Stimulated activated CD4-positive, alpha-beta T cell treated with anti-CD3 and anti-CD28 coated beads, Interleukin-2, amount 100 ng/mL, for 48 hours (primary cell): Measurements from ENCODE around the gene CHST11.

ENCODE experiments used
- DNase-seq, 2 donors: peaks; one replicate each; pipeline ENCODE4 v3.0.0-alpha.2; 2020

The CHST11 gene

DNA sequence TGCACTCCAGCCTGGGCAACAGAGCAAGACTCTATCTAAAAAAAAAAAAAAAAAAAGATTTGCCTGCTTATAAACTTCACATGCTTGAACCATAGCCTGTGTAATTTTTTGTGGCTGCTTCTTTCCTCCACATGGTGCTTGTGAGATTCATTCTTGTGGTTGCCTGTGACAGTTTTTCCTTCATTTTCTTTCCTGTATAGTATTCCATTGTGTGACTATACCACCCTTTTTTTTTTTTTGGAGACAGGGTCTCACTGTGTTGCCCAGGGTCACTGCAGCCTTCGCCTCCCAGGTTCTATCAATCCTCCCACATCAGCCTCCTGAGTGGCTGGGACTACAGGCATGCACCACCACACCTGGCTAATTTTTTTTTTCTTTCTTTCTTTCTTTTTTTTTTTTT, 22.6 kb upstream of the CHST11 start:
- DNase-seq, result no peak

DNA sequence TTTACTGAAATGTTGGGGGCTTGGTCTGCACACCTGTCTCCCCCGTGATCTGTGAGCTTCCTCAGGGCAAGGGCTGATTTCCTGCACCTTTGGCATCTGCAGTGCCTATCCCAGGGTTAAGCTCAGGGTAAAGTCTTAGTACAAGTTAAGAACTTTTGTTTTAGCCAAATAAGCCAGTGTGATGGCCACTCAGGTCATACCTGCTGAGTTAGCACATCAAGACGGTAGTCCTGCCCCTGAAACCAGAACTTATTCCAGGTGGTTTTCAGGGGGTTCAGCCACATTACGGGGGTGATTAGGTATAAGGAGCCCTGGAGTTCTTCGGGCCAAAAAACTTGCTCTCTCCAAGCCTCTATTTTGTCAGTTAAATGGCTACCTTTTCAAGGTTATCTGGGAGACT, 21.6 kb upstream of the CHST11 start:
- DNase-seq, result no peak

DNA sequence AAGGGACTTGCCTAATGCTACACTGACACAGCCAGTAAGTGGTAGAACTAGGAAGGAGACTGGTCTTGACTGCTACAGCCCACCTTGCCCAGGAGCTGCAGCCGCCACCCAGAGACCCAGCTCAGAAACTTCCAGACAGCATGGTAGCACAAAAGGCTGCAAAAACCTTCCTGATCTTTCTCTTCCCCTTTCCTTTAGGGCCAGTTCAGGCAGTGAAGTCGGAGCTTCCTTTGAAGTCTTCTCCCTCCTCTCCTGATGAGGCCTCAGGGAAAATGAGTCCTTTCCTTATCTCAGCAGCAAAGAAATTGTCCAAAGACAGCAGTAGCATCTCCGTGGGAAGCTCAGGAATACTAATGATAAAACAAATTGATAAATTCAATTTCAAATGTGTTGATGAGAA, 21.0 kb upstream of the CHST11 start:
- no peak for DNase-seq

DNA sequence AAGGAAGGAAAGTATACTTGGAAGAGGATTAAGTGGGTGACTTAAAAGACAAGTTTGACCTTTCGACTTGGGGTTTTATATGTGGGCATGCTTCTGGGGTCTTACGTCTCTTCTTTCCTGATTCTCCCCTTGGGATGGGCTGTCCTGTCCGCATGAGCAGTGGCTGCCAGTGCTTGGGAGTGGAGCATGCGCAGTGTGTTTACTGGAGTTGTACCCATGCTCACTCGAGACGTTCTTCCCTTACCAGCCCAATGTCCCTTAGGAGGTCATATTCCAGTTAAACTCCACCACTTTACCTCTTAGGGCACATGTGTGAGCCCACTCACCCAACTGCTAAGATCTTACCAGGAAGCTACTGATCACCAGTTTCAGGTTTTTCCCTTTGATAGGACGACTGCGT, 20.0 kb upstream of the CHST11 start:
- DNase-seq, result no peak

DNA sequence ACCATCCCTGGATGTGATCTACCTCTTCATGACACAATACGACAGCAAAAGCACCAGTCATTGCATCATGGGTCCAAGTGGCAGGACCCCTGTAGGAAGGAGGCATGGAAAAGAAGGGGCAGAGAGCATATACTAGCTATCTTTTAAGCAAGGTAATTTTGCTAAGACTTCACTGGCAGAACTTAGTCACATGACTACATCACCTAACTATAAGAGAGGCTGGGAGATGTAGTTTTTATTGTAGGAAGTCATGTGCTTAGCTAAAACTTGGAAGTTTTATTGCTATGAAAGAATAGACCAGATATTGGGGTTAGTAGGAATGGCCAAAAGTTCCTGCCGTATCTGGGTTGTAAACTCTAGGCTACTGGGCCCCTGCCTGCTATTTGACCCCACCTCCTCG, 18.6 kb upstream of the CHST11 start:
- no peak for DNase-seq

DNA sequence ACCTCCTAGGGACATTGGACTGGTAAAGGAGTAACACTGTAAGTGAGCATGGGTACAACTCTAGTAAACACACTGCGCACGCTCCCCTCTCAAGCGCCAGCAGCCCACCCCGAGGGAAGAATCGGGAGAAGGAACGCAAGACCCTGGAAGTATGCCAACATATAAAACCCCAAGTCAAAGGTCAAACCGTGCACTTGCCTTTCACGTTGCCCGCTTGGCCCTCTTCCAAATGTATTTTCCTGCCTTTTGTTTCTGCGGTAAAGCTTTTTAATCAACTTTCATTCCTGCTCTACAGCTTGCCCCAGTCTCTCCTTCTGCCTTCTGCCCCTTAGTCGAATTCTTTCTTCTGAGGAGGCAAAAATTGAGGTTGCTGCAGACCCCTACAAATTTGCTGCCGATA, 17.6 kb upstream of the CHST11 start:
- DNase-seq, result no peak

DNA sequence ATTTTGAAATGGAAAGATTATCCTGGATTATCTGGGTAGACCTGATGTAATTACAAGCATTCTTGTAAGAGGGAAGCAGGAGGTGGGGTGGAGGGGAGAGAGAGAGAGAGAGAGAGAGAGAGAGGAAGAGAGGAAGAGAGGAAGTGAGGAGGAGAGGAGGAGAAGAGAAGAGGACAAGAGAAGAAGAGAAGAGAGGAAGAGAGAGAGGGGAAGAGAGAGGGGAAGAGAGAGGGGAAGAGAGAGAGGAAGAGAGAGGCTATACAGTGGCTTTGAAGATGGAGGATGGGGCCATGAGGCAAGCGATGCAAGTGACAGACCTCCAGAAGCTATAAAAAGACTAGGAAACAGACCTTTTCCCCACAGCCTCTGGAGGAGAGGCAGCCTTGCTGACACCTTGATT, 13.7 kb upstream of the CHST11 start:
- no peak for DNase-seq

DNA sequence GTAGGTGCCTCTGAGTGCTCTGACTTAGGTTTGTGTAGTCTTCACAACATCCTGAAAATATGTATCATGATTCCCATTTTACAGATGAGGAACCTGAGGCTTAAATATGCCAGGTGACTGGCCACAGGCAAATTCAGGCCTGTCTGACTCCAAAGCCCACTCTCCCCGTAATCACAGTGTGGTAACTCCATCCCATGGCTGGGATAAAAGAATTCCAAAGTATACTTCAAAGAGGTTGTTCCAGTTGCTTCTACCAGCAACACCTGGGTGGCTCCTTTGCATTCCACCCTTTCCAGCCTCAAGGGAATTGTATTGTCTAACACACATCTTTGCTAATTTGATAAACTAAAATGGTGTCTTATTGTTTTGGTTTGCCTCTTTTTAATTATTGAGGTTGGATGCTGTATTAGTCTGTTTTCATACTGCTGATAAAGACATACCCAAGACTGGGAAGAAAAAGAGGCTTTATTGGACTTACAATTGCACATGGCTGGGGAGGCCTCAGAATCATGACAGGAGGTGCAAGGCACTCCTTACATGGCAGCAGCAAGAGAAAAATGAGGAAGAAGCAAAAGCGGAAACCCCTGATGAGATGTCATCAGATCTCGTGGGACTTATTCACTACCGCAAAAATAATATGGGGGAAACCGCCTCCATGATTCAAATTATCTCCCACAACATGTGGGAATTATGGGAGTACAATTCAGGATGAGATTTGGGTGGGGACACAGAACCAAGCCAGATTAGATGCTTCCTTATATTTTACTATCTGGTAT, 9.9 kb upstream of the CHST11 start:
- no peak for DNase-seq

DNA sequence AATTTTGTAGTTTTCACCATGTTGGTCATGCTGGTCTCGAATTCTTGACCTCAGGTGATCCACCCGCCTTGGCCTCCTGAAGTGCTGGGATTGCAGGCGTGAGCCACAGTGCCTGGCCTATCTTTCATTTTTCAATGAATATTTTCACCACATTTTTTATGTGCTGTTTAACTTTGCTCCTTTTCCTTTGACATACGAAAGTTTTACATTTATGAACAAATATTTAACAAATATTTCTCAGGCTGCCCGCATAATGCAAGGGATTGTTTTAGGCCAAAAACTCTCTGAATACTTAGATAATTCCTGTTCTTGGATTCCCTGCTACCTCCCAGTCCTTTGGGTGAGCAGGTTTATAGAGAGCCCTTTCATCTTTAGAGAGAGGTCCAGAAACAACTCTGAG, 8.7 kb upstream of the CHST11 start:
- no peak for DNase-seq

DNA sequence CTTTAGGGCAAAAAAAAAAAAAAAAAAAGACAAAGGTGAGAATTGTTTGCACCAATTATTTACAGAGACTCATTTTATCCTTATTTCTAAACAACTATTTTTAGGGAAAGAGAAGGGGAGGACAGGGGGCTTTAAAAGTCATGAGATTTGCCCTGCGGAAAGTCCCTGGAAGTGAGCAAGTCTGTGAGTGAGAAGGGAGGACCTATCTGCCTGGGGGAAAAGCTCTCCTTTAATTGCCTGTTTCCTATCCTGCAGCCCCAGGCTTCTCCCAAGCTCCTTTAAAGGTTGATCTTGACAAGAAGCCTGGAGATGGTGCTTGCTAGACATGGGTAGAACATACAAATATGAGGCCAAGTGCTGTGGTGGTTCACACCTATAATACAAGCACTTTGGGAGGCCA, 8.3 kb upstream of the CHST11 start:
- no peak for DNase-seq

DNA sequence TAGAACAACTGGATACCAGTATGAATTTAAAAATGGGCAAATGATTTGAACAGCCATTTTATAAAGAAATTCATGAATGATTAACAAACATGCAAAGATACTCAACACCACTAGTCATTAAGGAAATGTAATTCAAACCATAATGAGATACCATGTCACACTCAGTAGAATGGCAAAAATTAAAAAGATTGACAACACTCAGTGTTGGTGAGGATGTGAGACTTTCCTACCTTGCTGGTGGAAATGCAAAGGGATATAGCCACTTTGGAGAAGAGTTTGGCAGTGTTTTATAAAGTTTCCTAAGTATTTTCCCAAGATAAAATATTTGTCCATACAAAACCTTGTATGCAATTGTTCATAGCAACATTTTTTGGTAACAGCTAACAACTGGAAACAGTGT, 6.0 kb upstream of the CHST11 start:
- DNase-seq, result no peak

DNA sequence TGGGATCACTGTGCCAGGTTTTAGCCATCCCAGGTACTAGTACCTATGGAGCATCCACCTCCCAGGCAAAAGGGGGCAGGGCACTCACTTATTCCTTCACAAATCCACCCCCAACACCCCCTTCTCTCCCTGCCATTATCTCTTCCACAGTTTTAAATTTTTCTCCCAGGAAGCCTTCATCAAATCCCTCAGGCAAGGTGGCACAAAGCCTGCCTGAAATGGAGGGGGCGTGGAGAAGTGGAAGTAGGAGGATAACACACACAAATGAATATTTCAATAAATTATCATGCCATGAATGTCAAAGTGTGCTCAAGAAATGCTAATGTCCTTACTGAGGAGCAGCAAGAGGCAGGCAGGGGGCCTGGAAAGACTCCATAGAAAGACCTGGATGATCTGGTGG, 4.7 kb upstream of the CHST11 start:
- no peak for DNase-seq

DNA sequence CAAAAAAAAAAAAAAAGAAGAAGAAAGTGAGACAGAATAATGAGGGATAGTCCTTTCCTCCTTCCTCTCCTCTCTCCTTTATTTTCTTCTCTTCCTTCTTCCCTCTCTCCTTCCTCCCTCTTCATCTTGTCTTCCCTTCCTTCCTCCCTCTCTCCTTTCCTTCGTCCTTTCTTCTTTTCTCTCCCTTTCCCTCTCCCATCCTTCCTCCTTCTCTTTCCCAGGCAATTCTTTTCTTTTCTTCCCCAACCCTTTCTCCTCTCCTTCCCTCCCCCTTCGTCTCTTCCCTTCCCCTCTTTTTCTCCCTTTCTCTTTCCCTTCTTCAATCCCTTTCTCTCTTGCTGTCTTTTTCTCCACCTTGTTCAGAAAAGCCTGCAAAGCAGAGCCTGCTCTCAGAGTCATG, 3.6 kb upstream of the CHST11 start:
- DNase-seq, result no peak

DNA sequence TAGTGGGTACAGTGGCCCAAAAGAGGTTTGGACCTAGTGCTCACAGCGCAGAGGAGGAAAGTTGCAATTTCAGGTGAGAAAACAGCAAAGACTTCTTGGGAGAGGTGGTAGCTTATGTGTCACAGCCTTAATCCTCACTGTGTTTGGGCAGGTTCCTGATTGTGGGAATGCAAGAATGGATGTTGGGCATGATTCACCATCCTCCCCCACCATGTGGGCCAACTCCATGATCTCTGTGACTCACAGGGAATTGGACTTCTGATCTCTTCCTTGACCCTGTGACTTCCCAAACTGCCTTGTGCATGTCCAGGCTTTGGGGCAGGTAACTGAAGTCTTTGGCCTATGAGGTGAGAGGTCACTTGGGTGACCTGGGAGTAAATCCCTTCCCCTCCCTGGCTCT, 1.8 kb upstream of the CHST11 start:
- DNase-seq, result no peak

DNA sequence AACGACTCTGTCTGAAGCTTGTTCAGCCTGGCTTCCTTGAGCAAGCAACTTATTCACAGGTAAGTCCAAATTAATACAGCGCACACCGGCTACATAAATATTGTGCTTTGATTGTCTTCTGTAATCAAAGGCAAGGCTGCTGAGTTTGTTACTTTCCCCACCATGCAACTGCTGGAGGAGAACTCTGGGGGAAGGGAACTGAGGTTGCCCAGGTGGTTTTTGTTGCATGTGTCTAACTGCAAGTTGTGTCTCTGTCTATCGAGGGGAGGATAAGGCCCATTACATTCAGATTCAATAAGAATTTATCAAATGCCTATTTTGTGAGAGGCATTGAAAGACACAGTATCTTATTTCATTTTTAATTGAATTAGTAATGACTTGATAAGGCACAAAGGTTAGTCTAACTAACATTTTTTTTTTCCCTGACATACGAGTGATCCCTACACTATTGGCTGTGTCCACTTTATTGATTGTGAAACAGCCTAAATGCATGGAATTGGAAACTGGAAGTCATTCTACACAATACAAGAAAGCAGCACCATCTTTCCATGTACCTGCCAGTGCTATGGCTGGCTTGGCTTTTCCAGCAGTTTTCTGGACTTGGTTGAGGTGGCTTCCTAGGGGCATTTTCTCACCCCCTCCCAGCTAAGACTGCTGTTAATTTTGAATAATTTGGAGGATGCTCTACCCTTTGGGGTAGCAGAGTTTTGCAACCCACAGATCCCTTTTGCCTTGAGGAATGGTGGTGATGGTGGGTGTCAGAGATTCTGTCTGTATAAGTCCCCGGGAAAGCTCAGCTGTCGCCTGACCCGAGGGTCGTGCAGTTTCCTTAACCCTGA, 951 bp upstream of the CHST11 start:
- no peak for DNase-seq

DNA sequence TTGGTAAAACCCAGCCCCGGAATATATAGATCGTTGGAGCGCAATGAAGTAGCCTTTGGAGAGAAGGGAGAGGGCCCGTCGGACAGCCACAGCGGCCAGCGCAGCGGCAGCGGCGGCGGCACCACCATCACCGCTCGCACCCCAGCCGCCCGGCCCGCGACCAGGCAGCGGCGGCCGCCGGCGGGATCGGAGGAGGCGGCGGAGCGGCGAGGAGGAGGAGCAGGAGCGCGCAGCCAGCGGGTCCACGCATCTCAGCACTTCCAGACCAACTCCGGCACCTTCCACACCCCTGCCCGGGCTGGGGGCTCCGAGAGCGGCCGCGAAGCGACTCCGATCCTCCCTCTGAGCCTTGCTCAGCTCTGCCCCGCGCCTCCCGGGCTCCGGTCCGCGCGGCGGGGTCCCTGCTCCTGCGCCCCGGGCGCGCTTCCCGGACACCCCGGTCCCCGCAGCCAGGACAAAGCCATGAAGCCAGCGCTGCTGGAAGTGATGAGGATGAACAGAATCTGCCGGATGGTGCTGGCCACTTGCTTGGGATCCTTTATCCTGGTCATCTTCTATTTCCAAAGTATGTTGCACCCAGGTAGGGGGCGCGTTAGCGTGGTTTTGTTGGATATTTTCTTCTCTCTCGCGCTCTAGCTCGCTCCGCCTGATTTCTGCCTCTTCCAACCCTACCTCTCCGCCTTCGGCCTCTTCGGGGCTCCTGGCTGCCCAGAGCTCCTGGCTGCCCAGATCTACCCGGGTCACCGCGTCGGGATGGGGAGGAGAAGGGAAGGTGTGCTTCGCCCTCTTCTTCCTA, 400 bp downstream of the CHST11 start:
- peak; percentile 44 to 52 for DNase-seq

DNA sequence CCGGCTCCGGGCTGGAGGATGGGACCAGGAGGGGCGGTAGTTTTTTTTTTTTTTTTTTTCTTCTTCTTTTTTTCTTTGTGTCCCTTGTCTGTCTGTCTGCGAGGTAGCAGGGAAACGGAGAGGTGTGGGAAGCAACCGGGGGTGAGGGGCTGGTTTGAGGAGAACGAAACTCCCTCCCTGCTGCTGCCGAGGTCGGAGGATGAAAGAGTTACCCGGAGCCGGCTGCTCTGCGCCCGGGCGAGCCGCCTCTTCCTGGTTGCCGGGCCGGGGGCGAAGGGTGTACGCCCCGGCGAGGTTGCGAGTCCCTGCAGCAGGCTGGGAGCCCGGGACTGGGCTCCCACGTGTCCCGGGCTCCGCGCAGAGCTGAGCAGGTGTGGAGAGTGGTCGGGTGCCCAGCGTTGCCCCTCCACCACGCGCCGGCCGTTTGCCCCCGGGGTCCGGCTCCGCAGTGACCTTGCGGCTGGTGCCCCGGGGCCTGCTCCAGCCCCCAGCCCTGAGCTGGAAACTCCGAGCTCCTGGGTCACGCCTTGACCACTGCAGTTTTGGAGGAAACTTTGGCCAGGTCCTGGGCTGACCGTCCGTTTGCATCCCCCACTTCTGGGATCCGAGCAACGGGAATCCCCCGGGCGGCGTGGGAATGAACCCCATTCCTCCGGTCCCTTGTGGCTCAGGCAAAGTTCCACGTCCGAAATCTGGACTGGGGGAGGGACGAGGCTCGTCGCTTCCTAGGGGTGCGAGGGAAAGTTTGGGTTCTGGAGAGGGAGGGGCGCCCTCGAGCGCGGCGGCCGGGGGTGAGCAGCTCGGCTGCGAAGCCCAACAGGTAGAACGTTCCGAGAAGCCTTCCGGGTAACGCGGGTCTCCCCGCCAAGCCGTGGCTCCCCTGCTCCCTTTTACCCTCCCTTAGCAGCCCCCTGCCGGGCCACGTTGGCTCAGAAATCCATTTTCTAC, 1.3 kb downstream of the CHST11 start:
- DNase-seq, result peak; percentile 35 to 44

DNA sequence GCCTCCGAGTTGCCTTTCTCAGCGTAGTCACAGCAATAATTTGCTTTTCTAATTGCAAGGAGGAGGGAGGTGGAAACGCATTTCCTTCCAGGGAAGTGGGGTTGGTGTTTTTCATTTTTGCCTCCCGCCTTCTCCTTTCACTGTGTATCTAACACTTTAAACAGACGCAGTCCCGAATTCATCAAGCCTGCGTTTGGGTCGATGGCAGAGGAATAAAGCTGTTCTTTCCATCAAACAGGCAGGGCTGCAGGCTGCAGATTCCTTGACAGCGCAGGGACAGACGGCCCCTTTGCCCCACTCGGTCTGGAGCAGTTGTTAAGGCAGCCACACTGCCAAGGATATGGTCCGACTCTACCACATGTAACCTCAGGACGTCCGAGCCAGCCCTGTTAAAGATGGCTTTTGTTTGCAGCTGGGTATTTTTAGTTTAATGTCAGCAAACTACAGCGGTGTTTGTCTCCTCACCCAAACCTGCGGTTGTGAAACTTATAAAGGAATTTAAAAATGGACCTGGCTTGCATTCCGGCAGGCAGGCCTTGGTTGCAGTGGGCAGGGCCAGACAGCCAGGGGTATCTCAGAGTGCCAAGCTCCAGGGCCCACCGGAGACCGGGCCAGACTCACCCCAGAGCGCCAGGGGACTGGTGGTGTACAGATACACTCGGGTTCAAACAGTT, 2.1 kb downstream of the CHST11 start:
- peak in 1 of 2 donors; percentile 11 for DNase-seq

DNA sequence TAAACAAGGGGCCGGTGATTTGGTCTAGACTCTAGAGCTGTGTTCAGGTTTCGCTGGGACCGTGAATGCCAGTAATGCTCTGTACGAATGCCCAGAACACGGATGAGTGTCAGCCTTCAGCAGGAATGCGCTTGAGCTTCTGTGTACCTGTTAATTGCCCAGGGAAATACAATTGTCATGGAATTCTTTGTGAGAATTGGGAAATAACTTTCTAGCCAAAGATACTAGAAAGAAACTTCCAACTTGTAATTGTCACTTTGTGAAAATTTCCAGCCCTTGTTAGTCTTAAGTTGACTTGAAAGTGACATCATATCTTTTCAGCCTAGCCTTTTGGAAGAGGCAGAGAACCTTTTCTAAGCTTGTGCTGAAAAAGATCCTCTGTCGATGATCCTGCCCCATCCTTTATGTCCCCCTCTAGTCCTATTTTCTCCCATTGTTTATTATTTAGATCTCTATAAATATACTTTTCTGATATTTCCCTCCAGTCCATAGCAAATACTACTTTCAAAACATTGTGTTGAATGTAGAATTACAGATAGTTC, 2.7 kb downstream of the CHST11 start:
- no peak for DNase-seq

DNA sequence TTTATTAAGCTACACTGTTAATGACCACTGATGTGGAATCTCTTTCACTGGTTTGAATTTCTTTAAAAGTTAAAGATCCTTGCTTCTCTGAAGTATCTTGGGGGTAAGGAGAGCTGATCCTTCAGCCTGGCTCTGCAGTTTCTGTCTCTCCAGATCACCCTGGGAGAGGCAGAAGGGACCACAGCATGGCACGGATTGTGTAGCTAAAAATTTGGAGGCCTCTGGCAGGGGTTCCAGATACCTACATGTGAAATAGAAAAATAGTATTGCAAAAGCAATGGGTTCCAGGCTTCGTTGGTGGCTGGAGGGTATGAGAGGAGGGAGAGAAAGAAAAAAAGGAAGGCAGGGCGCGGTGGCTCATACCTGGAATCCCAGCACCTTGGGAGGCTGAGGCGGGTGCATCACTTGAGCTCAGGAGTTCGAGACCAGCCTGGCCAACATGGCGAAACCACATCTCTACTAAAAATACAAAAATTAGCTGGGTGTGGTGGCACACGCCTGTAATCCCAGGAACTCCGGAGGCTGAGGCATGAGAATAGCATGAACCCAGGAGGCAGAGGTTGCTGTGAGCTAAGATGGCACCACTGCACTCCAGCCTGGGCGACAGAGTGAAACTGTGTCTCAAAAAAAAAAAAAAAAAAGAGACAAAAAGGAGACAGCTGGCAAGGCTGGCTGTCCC, 3.4 kb downstream of the CHST11 start:
- no peak for DNase-seq
